Adrenal gland (tissue), 12 donors: ENCODE data around the gene BTBD16. TPM values are rescaled to one million over a fixed set of nuclear protein-coding genes. Genes with fewer than 3 reads are reported as not detected.

ENCODE experiments used
- DNase-seq, 7 donors: peaks; one replicate each; pipeline ENCODE4 v3.0.0-alpha.2; 2019 to 2020
- H3K27ac ChIP-seq, 5 donors: fragments of 200-600 bp; sonication (generic) in 4 of 5; 1 replicate in 3 of 5; 2 replicates in 2 of 5; pipeline versions ENCODE4 v1.5.1 to v1.8.0; 2016 to 2020; ENCODE audit warnings: mild to moderate bottlenecking in 1 of 5
- H3K27me3 ChIP-seq: fragments of 200-600 bp; 2 replicates; pipeline ENCODE4 v1.8.0; 2021
- H3K36me3 ChIP-seq, 2 donors: fragments of 200-600 bp; replicated peaks in 1 of 2; 1 replicate in 1 of 2; 2 replicates in 1 of 2; pipeline versions ENCODE4 v1.5.1 to v1.8.0; 2018 to 2022
- H3K4me1 ChIP-seq, 2 donors: fragments of 200-600 bp; replicated peaks in 1 of 2; 1 replicate in 1 of 2; 2 replicates in 1 of 2; pipeline versions ENCODE4 v1.5.1 to v1.8.0; 2018 to 2021
- H3K4me3 ChIP-seq, 4 donors: fragments of 200-600 bp; sonication (generic) in 3 of 4; one replicate each; pipeline ENCODE4 v1.5.1; 2016 to 2018
- H3K9me3 ChIP-seq, 3 donors: fragments of 200-600 bp; sonication (generic) in 1 of 3; replicated peaks in 1 of 3; 1 replicate in 2 of 3; 2 replicates in 1 of 3; pipeline versions ENCODE4 v1.5.1 to v1.8.0; 2016 to 2021
- POLR2A ChIP-seq, 2 donors: fragments of 450-650 bp; IDR thresholded peaks; one replicate each; pipeline ENCODE4 v1.6.1; 2017; ENCODE audit warnings: antibody characterized with exemption in 2 of 2, mild to moderate bottlenecking in 2 of 2, moderate library complexity in 1 of 2
- WGBS, 4 donors: extraction: QIAGEN DNeasy Blood & Tissue Kit in 2 of 4; methylation state at CpG; one replicate each; pipeline versions ENCODE4 v1.1.5 to v1.1.7; 2013 to 2017; 5-methylcytosine and 5-hydroxymethylcytosine counted together
- intact Hi-C, 2 donors: fragments of 100-400 bp; cut with DNase I; formaldehyde crosslinking; loops; one replicate each; pipeline versions ENCODE4 v1.14.1 to v1.15.0; 2022 to 2023
- polyA plus RNA-seq, 3 donors: library from polyadenylated mRNA; stranded (reverse); fragments of 200-250 nt in 2 of 3; fragments of 350-450 nt in 1 of 3; fragmentation: Illumina TruSeq in 1 of 3; extraction: RNeasy Lipid Tissue Mini Kit (QIAGEN cat#74804) in 1 of 3; gene quantifications; one replicate each; pipeline ENCODE4 v1.2.3, GENCODE V29; 2013 to 2014
- small RNA-seq, 2 donors: library from RNA; depleted of rRNA; stranded (forward); fragments of <200 nt; gene quantifications; one replicate each; pipeline ENCODE3, GENCODE V24; 2016
- total RNA-seq, 9 donors: library from RNA; depleted of rRNA in 4 of 9; stranded (reverse); fragments of >200 nt in 4 of 9; fragments of 120-200 nt in 1 of 9; fragmentation: NEBNext Ultra II Directional in 1 of 9; extraction: Animal tissue kit (Norgen Biotek cat#: 25700) in 1 of 9; gene quantifications; one replicate each; pipeline versions ENCODE4 v1.1.0 to v1.2.4, GENCODE V29; 2013 to 2023
- TF ChIP-seq, protein P1 (sequence below), 6 experiments: fragments of 450-650 bp in 4 of 6; fragments of 200-600 bp in 2 of 6; sonication (generic) in 1 of 6; IDR thresholded peaks; 1 replicate in 5 of 6; 2 replicates in 1 of 6; pipeline versions ENCODE4 v1.5.1 to v1.8.0; 2016 to 2021; ENCODE audit warnings: antibody characterized with exemption in 6 of 6, mild to moderate bottlenecking in 2 of 6, moderate library complexity in 1 of 6
- donor health status: healthy with polysubstance abuse.
- donor health status: Bipolar disorder and iron deficiency.
- donor health status: DM: yes; HTN: yes; CAD: no.
- donor health status: DM: no; HTN: no; CAD: no.
- donor health status: DM: no; HTN: no; CAD: no.
- donor health status: DM: yes; HTN: yes; CAD: no.

BTBD16 gene
- total and polyA plus RNA-seq, 12 donors, result 0.11 to 0.48 (median 0.24) TPM; not detected in 5

- H3K4me1 ChIP-seq, result peaks cover 0 to 16% of the 10 kb centered on the region in 2 donors
- H3K27me3 ChIP-seq, result no peaks in the 10 kb centered on the region
- no peak for DNase-seq
- WGBS, 4 donors, result 92 to 94% (median 93%) methylated on average over 4 of the region's 4 CpGs
- H3K4me3 ChIP-seq, result no peak overlapping the region
- no peaks in the 10 kb centered on the region for H3K9me3 ChIP-seq
- intact Hi-C loops, result no loop called here
- TF ChIP-seq, protein P1, sequence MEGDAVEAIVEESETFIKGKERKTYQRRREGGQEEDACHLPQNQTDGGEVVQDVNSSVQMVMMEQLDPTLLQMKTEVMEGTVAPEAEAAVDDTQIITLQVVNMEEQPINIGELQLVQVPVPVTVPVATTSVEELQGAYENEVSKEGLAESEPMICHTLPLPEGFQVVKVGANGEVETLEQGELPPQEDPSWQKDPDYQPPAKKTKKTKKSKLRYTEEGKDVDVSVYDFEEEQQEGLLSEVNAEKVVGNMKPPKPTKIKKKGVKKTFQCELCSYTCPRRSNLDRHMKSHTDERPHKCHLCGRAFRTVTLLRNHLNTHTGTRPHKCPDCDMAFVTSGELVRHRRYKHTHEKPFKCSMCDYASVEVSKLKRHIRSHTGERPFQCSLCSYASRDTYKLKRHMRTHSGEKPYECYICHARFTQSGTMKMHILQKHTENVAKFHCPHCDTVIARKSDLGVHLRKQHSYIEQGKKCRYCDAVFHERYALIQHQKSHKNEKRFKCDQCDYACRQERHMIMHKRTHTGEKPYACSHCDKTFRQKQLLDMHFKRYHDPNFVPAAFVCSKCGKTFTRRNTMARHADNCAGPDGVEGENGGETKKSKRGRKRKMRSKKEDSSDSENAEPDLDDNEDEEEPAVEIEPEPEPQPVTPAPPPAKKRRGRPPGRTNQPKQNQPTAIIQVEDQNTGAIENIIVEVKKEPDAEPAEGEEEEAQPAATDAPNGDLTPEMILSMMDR (IDR thresholded peaks at IDR 0.05), result no peak
- TF ChIP-seq POLR2A (IDR thresholded peaks at IDR 0.05), result no peak
- H3K36me3 ChIP-seq, result no peaks in the 10 kb centered on the region
- no peak overlapping the region for H3K27ac ChIP-seq
These were observed 109.6 kb downstream of the BTBD16 start for GRCh38 chr10:122380703-122381102.

GRCh38 chr10:122381680-122382079 lies 110.6 kb downstream of the BTBD16 start:
- Histone ChIP-seq H3K27ac (no peak overlapping the region), H3K27me3 (no peaks in the 10 kb centered on the region), H3K9me3 (peaks cover 0 to under 1% (median 0%) of the 10 kb centered on the region in 3 donors), H3K4me3 (no peak overlapping the region), H3K4me1 (peaks cover 0 to 7% of the 10 kb centered on the region in 2 donors), H3K36me3 (no peaks in the 10 kb centered on the region)
- 65 to 79% (median 71%) methylated on average over 2 of the region's 2 CpGs for WGBS, 4 donors
- TF ChIP-seq, protein P1 (IDR thresholded peaks at IDR 0.05), result no peak
- TF ChIP-seq POLR2A (IDR thresholded peaks at IDR 0.05), result no peak
- DNase-seq, result no peak
- intact Hi-C loops, result no loop called here

GRCh38 chr10:122386514-122386913 lies 115.4 kb downstream of the BTBD16 start:
- H3K27me3 ChIP-seq, result no peaks in the 10 kb centered on the region
- H3K4me3 ChIP-seq, result no peak overlapping the region
- H3K4me1 ChIP-seq, result no peaks in the 10 kb centered on the region
- DNase-seq, result no peak
- H3K36me3 ChIP-seq, result no peaks in the 10 kb centered on the region
- peaks cover 0 to 7% (median 0%) of the 10 kb centered on the region in 3 donors for H3K9me3 ChIP-seq
- WGBS, 4 donors, result 50 to 90% (median 72%) methylated on average over 2 of the region's 2 CpGs
- intact Hi-C loops, result no loop called here
- TF ChIP-seq, protein P1 (IDR thresholded peaks at IDR 0.05), result no peak
- TF ChIP-seq POLR2A (IDR thresholded peaks at IDR 0.05), result no peak
- no peak overlapping the region for H3K27ac ChIP-seq

DNA sequence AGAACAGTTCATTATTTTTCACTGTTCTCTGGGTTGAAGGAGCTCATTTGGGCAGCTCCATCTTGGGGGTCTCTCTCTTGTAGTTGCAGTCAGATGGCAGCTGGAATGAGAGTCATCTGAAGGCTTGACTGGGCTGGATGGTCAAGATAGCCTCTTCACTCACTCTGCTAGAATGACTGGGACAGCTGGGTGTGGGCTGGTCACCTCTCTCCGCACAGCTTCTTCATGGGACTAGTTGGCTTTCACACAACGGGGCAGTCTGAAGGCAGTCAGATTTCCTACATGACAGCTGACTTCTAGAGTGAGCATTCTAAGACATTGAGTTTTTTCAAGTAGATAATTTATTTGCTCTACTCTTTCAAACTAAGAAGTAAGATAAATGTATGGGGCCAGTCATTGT lies 116.5 kb downstream of the BTBD16 start:
- Histone ChIP-seq H3K4me3 (no peak overlapping the region), H3K9me3 (peaks cover 0 to 7% (median 0%) of the 10 kb centered on the region in 3 donors), H3K4me1 (no peaks in the 10 kb centered on the region), H3K27ac (no peak overlapping the region), H3K36me3 (no peaks in the 10 kb centered on the region), H3K27me3 (no peaks in the 10 kb centered on the region)
- TF ChIP-seq, protein P1 (IDR thresholded peaks at IDR 0.05), result no peak
- no peak for TF ChIP-seq POLR2A (IDR thresholded peaks at IDR 0.05)
- no peak for DNase-seq
- 97 to 100% (median 99%) methylated on average over 2 of the region's 2 CpGs for WGBS, 4 donors
- intact Hi-C loops, result no loop called here

Small RNA genes lying within 50 kb of the gene (small RNA-seq; reads per million reads assigned to genes)
- gene RNU6-728P, result 0 reads per million in 2 donors

Other genes with a start within 250 kb of the BTBD16 start
- gene PLEKHA1, start 103.4 kb downstream of the BTBD16 start, total RNA-seq, result 10 to 100 TPM in 8 of 9 donors, 1 to 10 TPM in 1; 9.3 to 22.3 (median 14.0) TPM
- 10 to 100 TPM in 2 of 3 donors, 1 to 10 TPM in 1; 8.3 to 12.8 (median 12.0) TPM for gene PLEKHA1, start 103.4 kb downstream of the BTBD16 start, polyA plus RNA-seq
- gene ARMS2, start 183.4 kb downstream of the BTBD16 start, total RNA-seq, result not detected
- gene ARMS2, start 183.4 kb downstream of the BTBD16 start, polyA plus RNA-seq, result under 1 TPM in 1 of 3 donors, not detected in 2; 0.13 TPM
- 100 to 1,000 TPM in 4 of 9 donors, 10 to 100 TPM in 4, 1 to 10 TPM in 1; 8.5 to 167 (median 82.4) TPM for gene HTRA1, start 190.3 kb downstream of the BTBD16 start, total RNA-seq
- 10 to 100 TPM; 54.1 to 84.4 (median 73.5) TPM for gene HTRA1, start 190.3 kb downstream of the BTBD16 start, polyA plus RNA-seq